Measurements from ENCODE around the gene WDR59.
"Not testable (repeated sequence)": the region's sequence is repeated elsewhere in the genome, so short reads cannot be mapped to it uniquely, and the experiment has no call there.

Gene WDR59

GRCh38 chr16:75011634-75012307 is 26.8 kb upstream of the WDR59 start:
- DNase-seq (ENCODE audit: low read depth) = peak; percentile 7

- DNase-seq (ENCODE audit: low read depth) = no peak
These were observed 25.5 kb upstream of the WDR59 start for GRCh38 chr16:75010427-75010826.

GRCh38 chr16:75007443-75007842 is 22.5 kb upstream of the WDR59 start:
- DNase-seq (ENCODE audit: low read depth) = no peak

GRCh38 chr16:75005697-75006096 is 20.8 kb upstream of the WDR59 start:
- DNase-seq (ENCODE audit: low read depth) = no peak

- no peak for DNase-seq (ENCODE audit: low read depth)
These were observed 19.5 kb upstream of the WDR59 start for GRCh38 chr16:75004460-75004859.

GRCh38 chr16:75003931-75004330 is 19.0 kb upstream of the WDR59 start:
- DNase-seq (ENCODE audit: low read depth) = no peak

GRCh38 chr16:75002474-75002873 is 17.6 kb upstream of the WDR59 start:
- no peak for DNase-seq (ENCODE audit: low read depth)

- DNase-seq (ENCODE audit: low read depth) = no peak
These were observed 15.7 kb upstream of the WDR59 start for GRCh38 chr16:75000481-75001081.

- DNase-seq (ENCODE audit: low read depth) = peak; percentile 52
These were observed 14.9 kb upstream of the WDR59 start for GRCh38 chr16:74999609-75000480.

- DNase-seq (ENCODE audit: low read depth) = peak; percentile 20
These were observed 14.3 kb upstream of the WDR59 start for GRCh38 chr16:74999219-74999608.

- DNase-seq (ENCODE audit: low read depth) = peak; percentile 66
These were observed 13.7 kb upstream of the WDR59 start, which contains the start of gene ZNRF1 for GRCh38 chr16:74998481-74999218. TSS of gene ZNRF1 (plus strand) at chr16:74999024. CDS start at chr16:74999672, 648 bp downstream.

- DNase-seq (ENCODE audit: low read depth) = no peak
These were observed 12.1 kb upstream of the WDR59 start for GRCh38 chr16:74997042-74997491.

- DNase-seq (ENCODE audit: low read depth) = no peak
These were observed 11.1 kb upstream of the WDR59 start for GRCh38 chr16:74995986-74996385.

GRCh38 chr16:74991593-74992403 is 6.9 kb upstream of the WDR59 start:
- no peak for DNase-seq (ENCODE audit: low read depth)

- no peak for DNase-seq (ENCODE audit: low read depth)
These were observed 6.3 kb upstream of the WDR59 start for GRCh38 chr16:74991268-74991592.

GRCh38 chr16:74990832-74991231 is 5.9 kb upstream of the WDR59 start:
- DNase-seq (ENCODE audit: low read depth) = no peak

GRCh38 chr16:74989864-74990263 is 4.9 kb upstream of the WDR59 start:
- DNase-seq (ENCODE audit: low read depth) = not testable (repeated sequence)

GRCh38 chr16:74987027-74987681 is 2.2 kb upstream of the WDR59 start:
- DNase-seq (ENCODE audit: low read depth) = no peak

GRCh38 chr16:74984194-74984528 is 762 bp downstream of the WDR59 start:
- no peak for DNase-seq (ENCODE audit: low read depth)

GRCh38 chr16:74982256-74982655 is 2.7 kb downstream of the WDR59 start:
- DNase-seq (ENCODE audit: low read depth) = no peak

- DNase-seq (ENCODE audit: low read depth) = no peak
These were observed 9.3 kb downstream of the WDR59 start for GRCh38 chr16:74975591-74975990.

All from T follicular helper cell (primary cell).